ENCODE data around the gene EWSR1.

DNA sequence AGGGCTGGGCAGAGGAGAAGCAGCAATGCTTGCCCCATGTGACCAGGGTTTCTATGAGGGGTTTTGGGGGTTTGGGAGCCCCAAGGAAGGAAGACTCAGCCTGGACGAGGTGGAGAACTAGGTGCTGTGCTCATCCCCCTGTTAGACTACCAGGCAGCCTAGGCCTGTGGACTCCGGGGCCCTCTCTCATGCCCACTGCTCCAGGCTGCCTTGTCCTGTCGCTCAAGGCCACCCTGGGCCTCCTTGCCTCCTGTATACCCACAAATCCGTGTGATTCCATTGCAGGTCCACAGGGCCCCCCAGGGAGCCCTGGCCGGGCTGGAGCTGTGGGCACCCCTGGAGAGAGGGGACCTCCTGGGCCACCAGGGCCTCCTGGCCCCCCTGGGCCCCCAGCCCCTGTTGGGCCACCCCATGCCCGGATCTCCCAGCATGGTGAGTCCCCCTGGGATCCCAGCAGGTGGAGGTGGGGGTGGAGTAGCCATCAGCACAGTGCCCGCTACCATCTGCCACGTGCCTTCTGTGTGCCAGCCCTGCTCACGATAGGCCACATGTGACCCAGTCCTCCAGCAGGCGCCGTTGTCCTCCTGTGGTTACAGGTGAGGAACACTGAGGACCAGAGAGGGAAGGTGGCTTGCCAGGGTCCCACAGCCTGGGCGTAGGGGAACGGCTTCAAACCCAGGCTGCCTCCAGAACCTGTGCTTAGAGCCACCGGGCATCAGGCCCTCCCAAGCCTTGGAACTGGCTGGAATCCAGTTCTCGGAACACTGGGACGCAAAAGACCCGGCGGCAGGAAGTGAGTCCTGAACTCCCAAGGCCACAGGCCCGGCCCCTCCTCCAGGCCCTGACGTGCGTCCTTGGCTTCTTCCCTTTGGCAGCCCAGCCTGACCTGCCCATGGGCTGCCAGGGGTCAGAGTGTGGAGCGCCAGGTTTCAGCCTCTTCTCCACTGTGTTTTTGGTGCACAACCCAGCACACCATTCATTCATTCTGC lies 35.8 kb upstream of the EWSR1 start:
- TF ChIP-seq, protein P1, sequence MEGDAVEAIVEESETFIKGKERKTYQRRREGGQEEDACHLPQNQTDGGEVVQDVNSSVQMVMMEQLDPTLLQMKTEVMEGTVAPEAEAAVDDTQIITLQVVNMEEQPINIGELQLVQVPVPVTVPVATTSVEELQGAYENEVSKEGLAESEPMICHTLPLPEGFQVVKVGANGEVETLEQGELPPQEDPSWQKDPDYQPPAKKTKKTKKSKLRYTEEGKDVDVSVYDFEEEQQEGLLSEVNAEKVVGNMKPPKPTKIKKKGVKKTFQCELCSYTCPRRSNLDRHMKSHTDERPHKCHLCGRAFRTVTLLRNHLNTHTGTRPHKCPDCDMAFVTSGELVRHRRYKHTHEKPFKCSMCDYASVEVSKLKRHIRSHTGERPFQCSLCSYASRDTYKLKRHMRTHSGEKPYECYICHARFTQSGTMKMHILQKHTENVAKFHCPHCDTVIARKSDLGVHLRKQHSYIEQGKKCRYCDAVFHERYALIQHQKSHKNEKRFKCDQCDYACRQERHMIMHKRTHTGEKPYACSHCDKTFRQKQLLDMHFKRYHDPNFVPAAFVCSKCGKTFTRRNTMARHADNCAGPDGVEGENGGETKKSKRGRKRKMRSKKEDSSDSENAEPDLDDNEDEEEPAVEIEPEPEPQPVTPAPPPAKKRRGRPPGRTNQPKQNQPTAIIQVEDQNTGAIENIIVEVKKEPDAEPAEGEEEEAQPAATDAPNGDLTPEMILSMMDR (IDR thresholded peaks at IDR 0.05; ENCODE audit: insufficient read depth, low read depth, low read length), result no peak
- TF ChIP-seq EZH2 (IDR thresholded peaks at IDR 0.05; ENCODE audit: insufficient read depth, low read length), result no peak

Data from astrocyte (in vitro differentiated cells and primary cell).